A549 (cell line): ENCODE results near the gene VPS13D.

Experiments used
- BHLHE40 ChIP-seq: IDR thresholded peaks from 2 replicates; pipeline ENCODE4 v1.6.1; 2012; ENCODE audit warnings: low read depth, low read length, inconsistent platforms
- EHMT2 ChIP-seq: fragments of 200-600 bp; sonication (generic); IDR thresholded peaks from 2 replicates; pipeline ENCODE4 v1.6.1; 2016; ENCODE audit warnings: antibody characterized with exemption, low read depth, mild to moderate bottlenecking, moderate library complexity
- GATA3 ChIP-seq: IDR thresholded peaks from 2 replicates; pipeline ENCODE4 v1.6.1; 2012; ENCODE audit warnings: borderline replicate concordance
- HOXB13 ChIP-seq: fragments of 250-450 bp; sonication (Bioruptor Pico); IDR thresholded peaks from 2 replicates; pipeline ENCODE4 v1.5.0; 2020; ENCODE audit warnings: low read depth, mild to moderate bottlenecking, moderate library complexity
- MAFK ChIP-seq: fragments of 450-650 bp; IDR thresholded peaks from 2 replicates; pipeline ENCODE4 v1.6.1; 2014; ENCODE audit not compliant: partially characterized antibody
- MYC ChIP-seq: IDR thresholded peaks from 2 replicates; pipeline ENCODE4 v1.6.1; 2012; ENCODE audit warnings: mild to moderate bottlenecking, inconsistent platforms, low read length, improper control_type of control experiment, borderline replicate concordance
- POLR2A ChIP-seq: IDR thresholded peaks from 2 replicates; pipeline ENCODE4 v1.6.1; 2012; ENCODE audit warnings: mild to moderate bottlenecking, low read length
- POLR2AphosphoS2 ChIP-seq: conservative IDR thresholded peaks from 2 replicates; pipeline ENCODE4 v1.6.1; 2012; ENCODE audit warnings: low read length, improper control_type of control experiment, inconsistent platforms
- RCOR1 ChIP-seq: fragments of 150-350 bp; IDR thresholded peaks from 2 replicates; pipeline ENCODE4 v1.6.1; 2014; ENCODE audit warnings: antibody characterized with exemption, low read length, low read depth
- ZNF302 ChIP-seq: fragments of 250-450 bp; sonication (Bioruptor Pico); IDR thresholded peaks from 2 replicates; pipeline ENCODE4 v1.9.0; 2021; ENCODE audit warnings: inconsistent platforms, mild to moderate bottlenecking, moderate library complexity
- TF ChIP-seq, protein P1 (sequence below): fragments of >200 bp; sonication (Bioruptor Twin); formaldehyde crosslinking; IDR thresholded peaks from 3 replicates; pipeline ENCODE4 v1.5.1; 2016
- TF ChIP-seq, protein P2 (sequence below): fragments of 150-350 bp; IDR thresholded peaks from 2 replicates; pipeline ENCODE4 v1.6.1; 2014; ENCODE audit warnings: low read depth, mild to moderate bottlenecking, low read length
- TF ChIP-seq, protein P3 (sequence below): fragments of 450-650 bp; IDR thresholded peaks from 2 replicates; pipeline ENCODE4 v1.6.1; 2014; ENCODE audit warnings: antibody characterized with exemption
- TF ChIP-seq, protein P4 (sequence below): IDR thresholded peaks from 2 replicates; pipeline ENCODE4 v1.6.1; 2012

DNA sequence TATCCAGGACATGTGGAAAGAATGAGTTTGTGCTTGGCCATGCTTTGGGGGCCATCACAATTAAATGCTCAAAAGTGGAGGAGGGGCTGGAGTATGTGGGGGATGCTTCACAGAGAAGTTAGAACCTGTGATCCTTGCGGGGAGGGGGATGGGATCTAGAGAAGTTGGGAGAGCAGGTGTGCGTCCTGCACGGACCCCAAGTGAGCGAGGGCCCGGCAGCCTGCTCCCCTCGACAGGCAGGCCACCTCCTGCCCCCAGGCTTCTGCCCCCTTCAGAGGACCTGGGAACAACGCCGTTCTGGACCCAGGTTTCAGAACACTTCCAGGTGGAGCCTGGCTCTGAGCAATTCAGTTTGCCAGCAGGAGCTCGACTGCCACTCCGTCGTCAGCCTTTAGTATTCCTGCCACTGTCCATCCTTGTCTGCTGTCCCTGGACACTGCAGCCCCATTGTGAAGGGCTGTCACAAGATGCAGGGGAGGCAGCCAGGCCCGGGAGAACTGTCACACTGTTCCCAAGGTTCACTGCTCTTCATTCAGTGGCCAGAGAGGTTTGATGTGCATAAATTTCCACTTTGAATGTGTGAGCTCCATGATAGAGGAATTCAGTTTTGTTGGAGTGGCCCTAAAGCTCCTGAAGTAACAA, 275.9 kb downstream of the VPS13D start:
- no peak for TF ChIP-seq POLR2A
- no peak for TF ChIP-seq MYC
- TF ChIP-seq MAFK = no peak
- TF ChIP-seq, protein P1, sequence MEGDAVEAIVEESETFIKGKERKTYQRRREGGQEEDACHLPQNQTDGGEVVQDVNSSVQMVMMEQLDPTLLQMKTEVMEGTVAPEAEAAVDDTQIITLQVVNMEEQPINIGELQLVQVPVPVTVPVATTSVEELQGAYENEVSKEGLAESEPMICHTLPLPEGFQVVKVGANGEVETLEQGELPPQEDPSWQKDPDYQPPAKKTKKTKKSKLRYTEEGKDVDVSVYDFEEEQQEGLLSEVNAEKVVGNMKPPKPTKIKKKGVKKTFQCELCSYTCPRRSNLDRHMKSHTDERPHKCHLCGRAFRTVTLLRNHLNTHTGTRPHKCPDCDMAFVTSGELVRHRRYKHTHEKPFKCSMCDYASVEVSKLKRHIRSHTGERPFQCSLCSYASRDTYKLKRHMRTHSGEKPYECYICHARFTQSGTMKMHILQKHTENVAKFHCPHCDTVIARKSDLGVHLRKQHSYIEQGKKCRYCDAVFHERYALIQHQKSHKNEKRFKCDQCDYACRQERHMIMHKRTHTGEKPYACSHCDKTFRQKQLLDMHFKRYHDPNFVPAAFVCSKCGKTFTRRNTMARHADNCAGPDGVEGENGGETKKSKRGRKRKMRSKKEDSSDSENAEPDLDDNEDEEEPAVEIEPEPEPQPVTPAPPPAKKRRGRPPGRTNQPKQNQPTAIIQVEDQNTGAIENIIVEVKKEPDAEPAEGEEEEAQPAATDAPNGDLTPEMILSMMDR = no peak
- TF ChIP-seq, protein P2, sequence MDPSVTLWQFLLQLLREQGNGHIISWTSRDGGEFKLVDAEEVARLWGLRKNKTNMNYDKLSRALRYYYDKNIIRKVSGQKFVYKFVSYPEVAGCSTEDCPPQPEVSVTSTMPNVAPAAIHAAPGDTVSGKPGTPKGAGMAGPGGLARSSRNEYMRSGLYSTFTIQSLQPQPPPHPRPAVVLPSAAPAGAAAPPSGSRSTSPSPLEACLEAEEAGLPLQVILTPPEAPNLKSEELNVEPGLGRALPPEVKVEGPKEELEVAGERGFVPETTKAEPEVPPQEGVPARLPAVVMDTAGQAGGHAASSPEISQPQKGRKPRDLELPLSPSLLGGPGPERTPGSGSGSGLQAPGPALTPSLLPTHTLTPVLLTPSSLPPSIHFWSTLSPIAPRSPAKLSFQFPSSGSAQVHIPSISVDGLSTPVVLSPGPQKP = no peak
- TF ChIP-seq POLR2AphosphoS2 = no peak
- no peak for TF ChIP-seq ZNF302 (CRISPR knock-in tag)
- no peak for TF ChIP-seq BHLHE40
- no peak for TF ChIP-seq HOXB13 (CRISPR knock-in tag)
- TF ChIP-seq, protein P3, sequence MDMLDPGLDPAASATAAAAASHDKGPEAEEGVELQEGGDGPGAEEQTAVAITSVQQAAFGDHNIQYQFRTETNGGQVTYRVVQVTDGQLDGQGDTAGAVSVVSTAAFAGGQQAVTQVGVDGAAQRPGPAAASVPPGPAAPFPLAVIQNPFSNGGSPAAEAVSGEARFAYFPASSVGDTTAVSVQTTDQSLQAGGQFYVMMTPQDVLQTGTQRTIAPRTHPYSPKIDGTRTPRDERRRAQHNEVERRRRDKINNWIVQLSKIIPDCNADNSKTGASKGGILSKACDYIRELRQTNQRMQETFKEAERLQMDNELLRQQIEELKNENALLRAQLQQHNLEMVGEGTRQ = no peak
- no peak for TF ChIP-seq RCOR1
- TF ChIP-seq, protein P4, sequence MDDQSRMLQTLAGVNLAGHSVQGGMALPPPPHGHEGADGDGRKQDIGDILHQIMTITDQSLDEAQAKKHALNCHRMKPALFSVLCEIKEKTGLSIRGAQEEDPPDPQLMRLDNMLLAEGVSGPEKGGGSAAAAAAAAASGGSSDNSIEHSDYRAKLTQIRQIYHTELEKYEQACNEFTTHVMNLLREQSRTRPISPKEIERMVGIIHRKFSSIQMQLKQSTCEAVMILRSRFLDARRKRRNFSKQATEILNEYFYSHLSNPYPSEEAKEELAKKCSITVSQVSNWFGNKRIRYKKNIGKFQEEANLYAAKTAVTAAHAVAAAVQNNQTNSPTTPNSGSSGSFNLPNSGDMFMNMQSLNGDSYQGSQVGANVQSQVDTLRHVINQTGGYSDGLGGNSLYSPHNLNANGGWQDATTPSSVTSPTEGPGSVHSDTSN = no peak
- TF ChIP-seq GATA3 = no peak
- TF ChIP-seq EHMT2 = no peak
